Caco-2 (cell line): ENCODE data around the gene L3MBTL2. TPM values are rescaled to one million over a fixed set of nuclear protein-coding genes. Genes with fewer than 3 reads are reported as not detected.

Source experiments
- BruUV-seq: library from RNA; stranded (reverse); fragments of 400-500 nt; replicated peaks from 2 replicates; lab custom pipeline; 2021; lab: Mats Ljungman, UMichigan
- CTCF ChIA-PET: fragments of 300-600 bp; sonication (Branson Sonifier 250); formaldehyde crosslinking; loops from one replicate; lab custom pipeline; 2022; ENCODE audit warnings: antibody characterized with exemption; lab: Charles Lee
- POLR2A ChIA-PET: fragments of 300-600 bp; sonication (Branson Sonifier 250); formaldehyde crosslinking; loops from one replicate; lab custom pipeline; 2022; ENCODE audit warnings: antibody characterized with exemption; lab: Charles Lee
- DNase-seq, 2 experiments: peaks; one replicate each; pipeline versions ENCODE4 v3.0.0 to v3.0.0-alpha.2; 2020 to 2022
- H3K27me3 ChIP-seq: replicated peaks from 2 replicates; pipeline ENCODE4 v1.6.0; 2011; ENCODE audit warnings: low read length; ENCODE audit not compliant: control insufficient read depth, insufficient read depth
- H3K36me3 ChIP-seq: 2 replicates; pipeline ENCODE4 v1.5.1; 2011; ENCODE audit warnings: low read length; ENCODE audit not compliant: control insufficient read depth, insufficient read depth
- H3K4me1 ChIP-seq: fragments of 250-450 bp; sonication (Bioruptor Pico); 2 replicates; pipeline ENCODE4 v1.5.1; 2020; ENCODE audit warnings: mild to moderate bottlenecking
- H3K4me3 ChIP-seq: 2 replicates; pipeline ENCODE4 v1.5.1; 2011; ENCODE audit warnings: low read depth, mild to moderate bottlenecking, control low read depth, low read length
- H3K9me3 ChIP-seq: fragments of 250-450 bp; sonication (Bioruptor Pico); 2 replicates; pipeline ENCODE4 v1.5.1; 2020; ENCODE audit warnings: mild to moderate bottlenecking, moderate library complexity
- H3K27ac Mint-ChIP-seq: one replicate; pipeline ENCODE4 v1.8.0; 2022; ENCODE audit warnings: mixed read lengths; ENCODE audit not compliant: unreplicated experiment
- H3K27me3 Mint-ChIP-seq: one replicate; pipeline ENCODE4 v1.8.0; 2022; ENCODE audit warnings: mixed read lengths; ENCODE audit not compliant: insufficient read depth, unreplicated experiment
- H3K36me3 Mint-ChIP-seq: one replicate; pipeline ENCODE4 v1.8.0; 2022; ENCODE audit warnings: mild to moderate bottlenecking, mixed read lengths; ENCODE audit not compliant: insufficient read depth, unreplicated experiment
- H3K4me1 Mint-ChIP-seq: one replicate; pipeline ENCODE4 v1.8.0; 2022; ENCODE audit warnings: low read depth, mixed read lengths; ENCODE audit not compliant: unreplicated experiment
- H3K4me3 Mint-ChIP-seq: one replicate; pipeline ENCODE4 v1.8.0; 2022; ENCODE audit warnings: mild to moderate bottlenecking, moderate library complexity, mixed read lengths; ENCODE audit not compliant: unreplicated experiment
- H3K9me3 Mint-ChIP-seq: one replicate; pipeline ENCODE4 v1.8.0; 2022; ENCODE audit warnings: mixed read lengths; ENCODE audit not compliant: unreplicated experiment
- CTCF ChIP-seq, 2 experiments: fragments of 200-600 bp in 1 of 2; IDR thresholded peaks; 1 replicate in 1 of 2; 2 replicates in 1 of 2; pipeline versions ENCODE4 v1.5.1 to v1.8.0; 2011 to 2022; ENCODE audit warnings: antibody characterized with exemption in 1 of 2, control low read depth in 1 of 2, inconsistent platforms in 1 of 2, low read depth in 1 of 2, low read length in 1 of 2, mild to moderate bottlenecking in 1 of 2, moderate library complexity in 1 of 2; ENCODE audit not compliant: insufficient read depth in 1 of 2, severe bottlenecking in 1 of 2, unreplicated experiment in 1 of 2
- intact Hi-C: fragments of 100-400 bp; cut with micrococcal nuclease; formaldehyde crosslinking; loops from one replicate; pipeline ENCODE4 v1.10.0; 2022; ENCODE audit not compliant: unreplicated experiment
- total RNA-seq: library from RNA; stranded (reverse); gene quantifications from 2 replicates; pipeline ENCODE4 v1.2.3, GENCODE V29; 2022

The L3MBTL2 gene
- total RNA-seq, 1 experiment from 2014 or later, result 24.3 TPM

GRCh38 chr22:41271787-41272186 lies 66.7 kb downstream of the L3MBTL2 start:
- Histone ChIP-seq H3K4me3 (no peak overlapping the region), H3K4me1 (no peaks in the 10 kb centered on the region), H3K9me3 (no peaks in the 10 kb centered on the region), H3K27me3 (no peaks in the 10 kb centered on the region), H3K36me3 (peaks cover 1% of the 10 kb centered on the region)
- no peak for TF ChIP-seq CTCF (IDR thresholded peaks at IDR 0.05; ENCODE audit: insufficient read depth in 1 of 2, low read depth in 1 of 2, low read length in 1 of 2, severe bottlenecking in 1 of 2, unreplicated experiment in 1 of 2)
- BruUV-seq, result no TSS peak
- ChIA-PET POLR2A (no interaction called here), CTCF (no interaction called here)
- H3K27me3 Mint-ChIP-seq, result no peaks in the 10 kb centered on the region
- H3K4me1 Mint-ChIP-seq, result no peaks in the 10 kb centered on the region
- intact Hi-C loops, result no loop called here
- no peak for DNase-seq
- no peak overlapping the region for H3K27ac Mint-ChIP-seq
- no peak overlapping the region for H3K4me3 Mint-ChIP-seq
- H3K9me3 Mint-ChIP-seq, result no peaks in the 10 kb centered on the region
- H3K36me3 Mint-ChIP-seq, result peaks cover 92% of the 10 kb centered on the region

- BruUV-seq, result no TSS peak
- Histone ChIP-seq H3K4me3 (no peak overlapping the region), H3K27me3 (no peaks in the 10 kb centered on the region), H3K4me1 (no peaks in the 10 kb centered on the region), H3K36me3 (peaks cover 3% of the 10 kb centered on the region), H3K9me3 (no peaks in the 10 kb centered on the region)
- no peak overlapping the region for H3K4me3 Mint-ChIP-seq
- CTCF ChIA-PET, result no interaction called here
- peaks cover 92% of the 10 kb centered on the region for H3K36me3 Mint-ChIP-seq
- DNase-seq, result no peak
- no peaks in the 10 kb centered on the region for H3K9me3 Mint-ChIP-seq
- POLR2A ChIA-PET, result no interaction called here
- intact Hi-C loops, result no loop called here
- TF ChIP-seq CTCF (IDR thresholded peaks at IDR 0.05; ENCODE audit: insufficient read depth in 1 of 2, low read depth in 1 of 2, low read length in 1 of 2, severe bottlenecking in 1 of 2, unreplicated experiment in 1 of 2), result no peak
- H3K4me1 Mint-ChIP-seq, result no peaks in the 10 kb centered on the region
- H3K27me3 Mint-ChIP-seq, result no peaks in the 10 kb centered on the region
- H3K27ac Mint-ChIP-seq, result no peak overlapping the region
These were observed 68.0 kb downstream of the L3MBTL2 start for GRCh38 chr22:41273128-41273527.

- CTCF ChIA-PET, result no interaction called here
- Mint-ChIP-seq H3K27me3 (no peaks in the 10 kb centered on the region), H3K4me3 (no peak overlapping the region), H3K9me3 (no peaks in the 10 kb centered on the region), H3K36me3 (peaks cover 96% of the 10 kb centered on the region), H3K4me1 (no peaks in the 10 kb centered on the region), H3K27ac (no peak overlapping the region)
- BruUV-seq, result no TSS peak
- H3K27me3 ChIP-seq, result no peaks in the 10 kb centered on the region
- no peaks in the 10 kb centered on the region for H3K4me1 ChIP-seq
- no peak overlapping the region for H3K4me3 ChIP-seq
- intact Hi-C loops, result no loop called here
- no peak for DNase-seq
- no peak for TF ChIP-seq CTCF (IDR thresholded peaks at IDR 0.05; ENCODE audit: insufficient read depth in 1 of 2, low read depth in 1 of 2, low read length in 1 of 2, severe bottlenecking in 1 of 2, unreplicated experiment in 1 of 2)
- no peaks in the 10 kb centered on the region for H3K9me3 ChIP-seq
- POLR2A ChIA-PET, result no interaction called here
- H3K36me3 ChIP-seq, result peaks cover 3% of the 10 kb centered on the region
These were observed 69.7 kb downstream of the L3MBTL2 start for GRCh38 chr22:41274856-41275255.
